ENCODE results near the gene KLHL29.

The KLHL29 gene

GRCh38 chr2:23503097-23503496, 118.1 kb downstream of the KLHL29 start:
- no peak for DNase-seq (ENCODE audit: low read depth in 1 of 2, low spot score in 1 of 2)
- H3K27ac ChIP-seq (replicated peaks) = no peak overlapping the region
- no peak overlapping the region for H3K4me3 ChIP-seq (replicated peaks; ENCODE audit: insufficient read depth, low read length)
- peaks cover 9% of the 10 kb centered on the region for H3K27me3 ChIP-seq (ENCODE audit: insufficient read depth, poor library complexity, severe bottlenecking)
- TF ChIP-seq, protein P1, sequence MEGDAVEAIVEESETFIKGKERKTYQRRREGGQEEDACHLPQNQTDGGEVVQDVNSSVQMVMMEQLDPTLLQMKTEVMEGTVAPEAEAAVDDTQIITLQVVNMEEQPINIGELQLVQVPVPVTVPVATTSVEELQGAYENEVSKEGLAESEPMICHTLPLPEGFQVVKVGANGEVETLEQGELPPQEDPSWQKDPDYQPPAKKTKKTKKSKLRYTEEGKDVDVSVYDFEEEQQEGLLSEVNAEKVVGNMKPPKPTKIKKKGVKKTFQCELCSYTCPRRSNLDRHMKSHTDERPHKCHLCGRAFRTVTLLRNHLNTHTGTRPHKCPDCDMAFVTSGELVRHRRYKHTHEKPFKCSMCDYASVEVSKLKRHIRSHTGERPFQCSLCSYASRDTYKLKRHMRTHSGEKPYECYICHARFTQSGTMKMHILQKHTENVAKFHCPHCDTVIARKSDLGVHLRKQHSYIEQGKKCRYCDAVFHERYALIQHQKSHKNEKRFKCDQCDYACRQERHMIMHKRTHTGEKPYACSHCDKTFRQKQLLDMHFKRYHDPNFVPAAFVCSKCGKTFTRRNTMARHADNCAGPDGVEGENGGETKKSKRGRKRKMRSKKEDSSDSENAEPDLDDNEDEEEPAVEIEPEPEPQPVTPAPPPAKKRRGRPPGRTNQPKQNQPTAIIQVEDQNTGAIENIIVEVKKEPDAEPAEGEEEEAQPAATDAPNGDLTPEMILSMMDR (IDR thresholded peaks at IDR 0.05; ENCODE audit: insufficient read depth, low read length) = no peak
- TF ChIP-seq GABPA (IDR thresholded peaks at IDR 0.05; ENCODE audit: low read depth) (no peak), SPI1 (IDR thresholded peaks at IDR 0.05; ENCODE audit: borderline replicate concordance, low read depth) (no peak), POLR2AphosphoS5 (IDR thresholded peaks at IDR 0.05; ENCODE audit: low read depth) (no peak)
- TF ChIP-seq, protein P2, sequence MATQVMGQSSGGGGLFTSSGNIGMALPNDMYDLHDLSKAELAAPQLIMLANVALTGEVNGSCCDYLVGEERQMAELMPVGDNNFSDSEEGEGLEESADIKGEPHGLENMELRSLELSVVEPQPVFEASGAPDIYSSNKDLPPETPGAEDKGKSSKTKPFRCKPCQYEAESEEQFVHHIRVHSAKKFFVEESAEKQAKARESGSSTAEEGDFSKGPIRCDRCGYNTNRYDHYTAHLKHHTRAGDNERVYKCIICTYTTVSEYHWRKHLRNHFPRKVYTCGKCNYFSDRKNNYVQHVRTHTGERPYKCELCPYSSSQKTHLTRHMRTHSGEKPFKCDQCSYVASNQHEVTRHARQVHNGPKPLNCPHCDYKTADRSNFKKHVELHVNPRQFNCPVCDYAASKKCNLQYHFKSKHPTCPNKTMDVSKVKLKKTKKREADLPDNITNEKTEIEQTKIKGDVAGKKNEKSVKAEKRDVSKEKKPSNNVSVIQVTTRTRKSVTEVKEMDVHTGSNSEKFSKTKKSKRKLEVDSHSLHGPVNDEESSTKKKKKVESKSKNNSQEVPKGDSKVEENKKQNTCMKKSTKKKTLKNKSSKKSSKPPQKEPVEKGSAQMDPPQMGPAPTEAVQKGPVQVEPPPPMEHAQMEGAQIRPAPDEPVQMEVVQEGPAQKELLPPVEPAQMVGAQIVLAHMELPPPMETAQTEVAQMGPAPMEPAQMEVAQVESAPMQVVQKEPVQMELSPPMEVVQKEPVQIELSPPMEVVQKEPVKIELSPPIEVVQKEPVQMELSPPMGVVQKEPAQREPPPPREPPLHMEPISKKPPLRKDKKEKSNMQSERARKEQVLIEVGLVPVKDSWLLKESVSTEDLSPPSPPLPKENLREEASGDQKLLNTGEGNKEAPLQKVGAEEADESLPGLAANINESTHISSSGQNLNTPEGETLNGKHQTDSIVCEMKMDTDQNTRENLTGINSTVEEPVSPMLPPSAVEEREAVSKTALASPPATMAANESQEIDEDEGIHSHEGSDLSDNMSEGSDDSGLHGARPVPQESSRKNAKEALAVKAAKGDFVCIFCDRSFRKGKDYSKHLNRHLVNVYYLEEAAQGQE (IDR thresholded peaks at IDR 0.05; ENCODE audit: insufficient replicate concordance, low read depth) = no peak

GRCh38 chr2:23503682-23504081, 118.7 kb downstream of the KLHL29 start:
- no peak overlapping the region for H3K27ac ChIP-seq (replicated peaks)
- H3K4me3 ChIP-seq (replicated peaks; ENCODE audit: insufficient read depth, low read length) = no peak overlapping the region
- peaks cover 7% of the 10 kb centered on the region for H3K27me3 ChIP-seq (ENCODE audit: insufficient read depth, poor library complexity, severe bottlenecking)
- TF ChIP-seq SPI1 (IDR thresholded peaks at IDR 0.05; ENCODE audit: borderline replicate concordance, low read depth) (no peak), GABPA (IDR thresholded peaks at IDR 0.05; ENCODE audit: low read depth) (no peak), POLR2AphosphoS5 (IDR thresholded peaks at IDR 0.05; ENCODE audit: low read depth) (no peak)
- TF ChIP-seq, protein P2 (IDR thresholded peaks at IDR 0.05; ENCODE audit: insufficient replicate concordance, low read depth) = no peak
- TF ChIP-seq, protein P1 (IDR thresholded peaks at IDR 0.05; ENCODE audit: insufficient read depth, low read length) = no peak
- DNase-seq (ENCODE audit: low read depth in 1 of 2, low spot score in 1 of 2) = no peak

DNA sequence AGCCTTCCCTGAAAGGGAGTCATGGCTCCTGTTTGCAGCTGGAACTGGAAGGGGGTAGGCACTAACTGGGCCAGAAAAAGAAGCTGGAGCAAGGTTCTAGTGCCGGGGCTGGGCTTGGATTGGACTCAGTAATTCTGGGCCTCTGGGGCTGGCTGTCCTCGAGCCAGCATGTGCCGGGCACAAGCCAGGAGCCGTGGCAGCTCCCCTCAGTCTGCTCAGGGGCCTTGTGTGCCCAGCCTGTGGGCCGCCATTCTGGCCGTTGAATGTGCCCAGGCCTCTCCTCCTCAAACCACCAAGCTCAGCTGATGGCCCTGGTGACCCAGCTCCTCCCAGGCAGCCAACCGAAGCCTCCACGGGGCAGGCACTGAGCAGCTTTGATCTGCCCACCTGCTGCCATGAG, 119.6 kb downstream of the KLHL29 start:
- Histone ChIP-seq H3K27ac (replicated peaks) (no peak overlapping the region), H3K27me3 (ENCODE audit: insufficient read depth, poor library complexity, severe bottlenecking) (peaks cover 1% of the 10 kb centered on the region), H3K4me3 (replicated peaks; ENCODE audit: insufficient read depth, low read length) (no peak overlapping the region)
- no peak for DNase-seq (ENCODE audit: low read depth in 1 of 2, low spot score in 1 of 2)
- TF ChIP-seq, protein P2 (IDR thresholded peaks at IDR 0.05; ENCODE audit: insufficient replicate concordance, low read depth) = no peak
- TF ChIP-seq POLR2AphosphoS5 (IDR thresholded peaks at IDR 0.05; ENCODE audit: low read depth) (no peak), SPI1 (IDR thresholded peaks at IDR 0.05; ENCODE audit: borderline replicate concordance, low read depth) (no peak), GABPA (IDR thresholded peaks at IDR 0.05; ENCODE audit: low read depth) (no peak)
- TF ChIP-seq, protein P1 (IDR thresholded peaks at IDR 0.05; ENCODE audit: insufficient read depth, low read length) = no peak

Data from HL-60 (cell line).